OCI-LY1 (cell line): Measurements from ENCODE around the gene MGAT5B.

Experiments used
- H2AFZ ChIP-seq: fragments of 200-600 bp; sonication (generic), shearing (Covaris generic); 2 replicates; pipeline ENCODE4 v1.6.0; 2014; ENCODE audit warnings: antibody characterized with exemption, mild to moderate bottlenecking, low read length
- H3F3A ChIP-seq: fragments of 200-600 bp; sonication (generic), shearing (Covaris generic); 2 replicates; pipeline ENCODE4 v1.6.0; 2014; ENCODE audit warnings: mild to moderate bottlenecking, antibody characterized with exemption, low read length, moderate library complexity; ENCODE audit not compliant: insufficient read depth
- H3K27ac ChIP-seq: fragments of 200-600 bp; sonication (generic); 2 replicates; pipeline ENCODE4 v1.5.1; 2014; ENCODE audit warnings: low read length, mixed run types, mild to moderate bottlenecking, low read depth; ENCODE audit not compliant: poor library complexity, severe bottlenecking
- H3K27me3 ChIP-seq: fragments of 200-600 bp; sonication (generic); 2 replicates; pipeline ENCODE4 v1.6.0; 2014; ENCODE audit warnings: antibody characterized with exemption, mild to moderate bottlenecking, low read length, moderate library complexity; ENCODE audit not compliant: insufficient read depth
- H3K36me3 ChIP-seq: fragments of 200-600 bp; sonication (generic); 2 replicates; pipeline ENCODE4 v1.6.1; 2014; ENCODE audit warnings: mild to moderate bottlenecking, antibody characterized with exemption, low read length, moderate library complexity, mixed read lengths; ENCODE audit not compliant: insufficient read depth
- H3K4me1 ChIP-seq: fragments of 200-600 bp; sonication (generic); 2 replicates; pipeline ENCODE4 v1.5.1; 2014; ENCODE audit warnings: mild to moderate bottlenecking, low read length, moderate library complexity; ENCODE audit not compliant: insufficient read depth, severe bottlenecking
- H3K4me2 ChIP-seq: fragments of 200-600 bp; sonication (generic), shearing (Covaris generic); 2 replicates; pipeline ENCODE4 v1.6.1; 2014; ENCODE audit warnings: low read length
- H3K4me3 ChIP-seq: fragments of 200-600 bp; sonication (generic); 2 replicates; pipeline ENCODE4 v1.5.1; 2014; ENCODE audit warnings: low read length, low read depth, mild to moderate bottlenecking, mixed read lengths; ENCODE audit not compliant: poor library complexity, severe bottlenecking
- H3K79me2 ChIP-seq: fragments of 200-600 bp; shearing (Covaris generic); 2 replicates; pipeline ENCODE4 v1.6.1; 2016; ENCODE audit warnings: mixed run types, low read length, mixed read lengths; ENCODE audit not compliant: insufficient read depth
- H3K9ac ChIP-seq: fragments of 200-600 bp; sonication (generic), shearing (Covaris generic); 2 replicates; pipeline ENCODE4 v1.6.1; 2014; ENCODE audit warnings: mild to moderate bottlenecking, low read length, mixed read lengths
- H3K9me2 ChIP-seq: fragments of 200-600 bp; sonication (generic), shearing (Covaris generic); 2 replicates; pipeline ENCODE4 v1.6.1; 2014; ENCODE audit warnings: low read depth, mild to moderate bottlenecking, low read length, mixed read lengths
- H3K9me3 ChIP-seq: fragments of 200-600 bp; shearing (Covaris generic); 2 replicates; pipeline ENCODE4 v1.6.1; 2014; ENCODE audit warnings: low read length, mixed read lengths
- H4K20me1 ChIP-seq: fragments of 200-600 bp; sonication (generic), shearing (Covaris generic); 2 replicates; pipeline ENCODE4 v1.6.0; 2016; ENCODE audit warnings: mild to moderate bottlenecking, low read length; ENCODE audit not compliant: insufficient read depth
- EZH2 ChIP-seq: fragments of 200-600 bp; sonication (generic), shearing (Covaris generic); IDR thresholded peaks from 2 replicates; pipeline ENCODE4 v1.8.0; 2017; ENCODE audit warnings: borderline replicate concordance, mixed run types, mild to moderate bottlenecking, antibody characterized with exemption, low read length, moderate library complexity, mixed read lengths
- TF ChIP-seq, protein P1 (sequence below): fragments of 200-600 bp; sonication (generic), shearing (Covaris generic); IDR thresholded peaks from 2 replicates; pipeline ENCODE4 v1.5.1; 2017; ENCODE audit warnings: mild to moderate bottlenecking, antibody characterized with exemption, low read length, moderate library complexity, mixed read lengths

MGAT5B gene

DNA sequence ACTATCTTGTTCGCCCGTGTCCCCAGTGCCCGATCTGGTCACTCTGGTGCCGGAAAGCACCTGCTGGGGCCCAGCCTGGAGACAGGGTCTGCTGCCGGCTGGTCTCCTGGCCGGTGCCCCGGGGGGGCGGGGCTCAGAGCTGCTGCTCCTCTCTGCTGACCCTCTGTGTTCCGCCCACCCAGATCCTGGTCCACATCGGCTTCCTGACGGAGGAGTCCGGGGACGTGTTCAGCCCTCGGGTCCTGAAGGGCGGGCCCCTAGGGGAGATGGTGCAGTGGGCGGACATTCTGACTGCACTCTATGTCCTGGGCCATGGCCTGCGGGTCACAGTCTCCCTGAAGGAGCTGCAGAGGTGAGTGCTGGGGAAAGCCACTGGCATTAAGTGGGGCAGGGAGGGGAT is 37.6 kb downstream of the MGAT5B start:
- no peak for TF ChIP-seq EZH2
- TF ChIP-seq, protein P1, sequence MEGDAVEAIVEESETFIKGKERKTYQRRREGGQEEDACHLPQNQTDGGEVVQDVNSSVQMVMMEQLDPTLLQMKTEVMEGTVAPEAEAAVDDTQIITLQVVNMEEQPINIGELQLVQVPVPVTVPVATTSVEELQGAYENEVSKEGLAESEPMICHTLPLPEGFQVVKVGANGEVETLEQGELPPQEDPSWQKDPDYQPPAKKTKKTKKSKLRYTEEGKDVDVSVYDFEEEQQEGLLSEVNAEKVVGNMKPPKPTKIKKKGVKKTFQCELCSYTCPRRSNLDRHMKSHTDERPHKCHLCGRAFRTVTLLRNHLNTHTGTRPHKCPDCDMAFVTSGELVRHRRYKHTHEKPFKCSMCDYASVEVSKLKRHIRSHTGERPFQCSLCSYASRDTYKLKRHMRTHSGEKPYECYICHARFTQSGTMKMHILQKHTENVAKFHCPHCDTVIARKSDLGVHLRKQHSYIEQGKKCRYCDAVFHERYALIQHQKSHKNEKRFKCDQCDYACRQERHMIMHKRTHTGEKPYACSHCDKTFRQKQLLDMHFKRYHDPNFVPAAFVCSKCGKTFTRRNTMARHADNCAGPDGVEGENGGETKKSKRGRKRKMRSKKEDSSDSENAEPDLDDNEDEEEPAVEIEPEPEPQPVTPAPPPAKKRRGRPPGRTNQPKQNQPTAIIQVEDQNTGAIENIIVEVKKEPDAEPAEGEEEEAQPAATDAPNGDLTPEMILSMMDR = no peak
- H2AFZ ChIP-seq = no peak overlapping the region
- H3K79me2 ChIP-seq = no peaks in the 10 kb centered on the region
- H3K27me3 ChIP-seq = peaks cover 6% of the 10 kb centered on the region
- no peak overlapping the region for H3K9ac ChIP-seq
- H3K9me2 ChIP-seq = no peaks in the 10 kb centered on the region
- H3K4me3 ChIP-seq = no peak overlapping the region
- H3K9me3 ChIP-seq = no peaks in the 10 kb centered on the region
- H3F3A ChIP-seq = no peaks in the 10 kb centered on the region
- H3K36me3 ChIP-seq = no peaks in the 10 kb centered on the region
- H4K20me1 ChIP-seq = no peaks in the 10 kb centered on the region
- H3K4me2 ChIP-seq = no peak overlapping the region
- no peak overlapping the region for H3K27ac ChIP-seq
- H3K4me1 ChIP-seq = no peaks in the 10 kb centered on the region

DNA sequence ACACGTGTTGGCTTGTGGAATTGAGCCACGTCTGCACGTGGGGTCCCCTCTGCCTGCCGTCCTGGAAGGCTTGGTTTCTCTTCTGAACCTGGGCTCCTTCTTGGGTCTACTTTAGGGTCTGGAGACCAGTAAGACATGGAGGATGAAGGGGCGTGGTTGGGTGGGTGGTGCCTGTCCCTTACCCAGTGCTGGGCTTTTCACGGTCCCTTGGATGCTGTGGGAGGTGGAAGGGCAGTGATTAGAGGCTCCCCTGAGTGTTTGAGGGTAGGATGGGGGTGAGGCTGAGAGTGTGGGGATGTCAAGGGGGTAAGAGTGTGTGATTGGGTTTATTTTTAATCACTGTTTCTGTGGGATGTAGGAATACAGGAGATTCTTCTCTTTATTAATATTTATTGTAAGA is 38.3 kb downstream of the MGAT5B start:
- Histone ChIP-seq H3K4me1 (no peaks in the 10 kb centered on the region), H3K4me2 (no peak overlapping the region), H4K20me1 (no peaks in the 10 kb centered on the region), H3K79me2 (no peaks in the 10 kb centered on the region), H3K4me3 (no peak overlapping the region), H2AFZ (no peak overlapping the region), H3K9me3 (no peaks in the 10 kb centered on the region), H3K36me3 (no peaks in the 10 kb centered on the region), H3K27ac (no peak overlapping the region), H3K9me2 (no peaks in the 10 kb centered on the region), H3K9ac (no peak overlapping the region), H3K27me3 (peaks cover 6% of the 10 kb centered on the region), H3F3A (no peaks in the 10 kb centered on the region)
- no peak for TF ChIP-seq EZH2
- TF ChIP-seq, protein P1 = no peak

DNA sequence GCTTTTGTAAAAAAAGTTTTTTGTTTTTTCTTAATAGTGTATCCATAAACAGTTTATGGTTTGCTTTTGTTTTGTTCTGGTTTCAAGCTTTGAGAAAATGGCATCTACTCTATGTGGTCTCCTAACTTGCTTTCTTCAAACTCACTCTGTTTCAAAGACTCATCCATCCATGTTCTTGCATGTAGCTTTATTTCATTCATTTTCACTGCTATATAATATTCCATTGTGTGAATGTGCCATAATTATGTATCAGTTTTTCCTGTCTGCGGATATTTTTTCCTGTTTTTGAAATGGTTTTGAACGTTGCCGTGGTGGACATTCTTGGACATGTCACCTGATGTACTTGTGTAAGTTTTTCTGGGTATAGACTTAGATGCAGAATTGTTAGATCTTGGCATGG is 39.1 kb downstream of the MGAT5B start:
- no peaks in the 10 kb centered on the region for H4K20me1 ChIP-seq
- H3K9me3 ChIP-seq = no peaks in the 10 kb centered on the region
- no peaks in the 10 kb centered on the region for H3K9me2 ChIP-seq
- no peaks in the 10 kb centered on the region for H3K79me2 ChIP-seq
- H3K27me3 ChIP-seq = peaks cover 6% of the 10 kb centered on the region
- H3K4me2 ChIP-seq = no peak overlapping the region
- H3K4me1 ChIP-seq = no peaks in the 10 kb centered on the region
- H3K36me3 ChIP-seq = no peaks in the 10 kb centered on the region
- no peak overlapping the region for H3K9ac ChIP-seq
- no peak overlapping the region for H2AFZ ChIP-seq
- H3K4me3 ChIP-seq = no peak overlapping the region
- no peaks in the 10 kb centered on the region for H3F3A ChIP-seq
- no peak overlapping the region for H3K27ac ChIP-seq
- TF ChIP-seq, protein P1 = no peak
- no peak for TF ChIP-seq EZH2
